Glomerular endothelial cell (primary cell): ENCODE results near the gene CAMTA1. TPM values are rescaled to one million over a fixed set of nuclear protein-coding genes. Genes with fewer than 3 reads are reported as not detected.
A peak's percentile ranks its signal among the peaks of the same experiment; 100 is the strongest.

Source experiments
- DNase-seq: peaks from one replicate; pipeline ENCODE4 v3.0.0-alpha.2; 2011; ENCODE audit warnings: low read depth, low spot score; ENCODE audit errors: extremely low read depth
- total RNA-seq: library from RNA; depleted of rRNA; stranded (reverse); fragments of >200 nt; gene quantifications from 2 replicates; pipeline ENCODE4 v1.2.3, GENCODE V29; 2015

The CAMTA1 gene
- total RNA-seq, 1 donor from 2014 or later = 111 TPM

DNA sequence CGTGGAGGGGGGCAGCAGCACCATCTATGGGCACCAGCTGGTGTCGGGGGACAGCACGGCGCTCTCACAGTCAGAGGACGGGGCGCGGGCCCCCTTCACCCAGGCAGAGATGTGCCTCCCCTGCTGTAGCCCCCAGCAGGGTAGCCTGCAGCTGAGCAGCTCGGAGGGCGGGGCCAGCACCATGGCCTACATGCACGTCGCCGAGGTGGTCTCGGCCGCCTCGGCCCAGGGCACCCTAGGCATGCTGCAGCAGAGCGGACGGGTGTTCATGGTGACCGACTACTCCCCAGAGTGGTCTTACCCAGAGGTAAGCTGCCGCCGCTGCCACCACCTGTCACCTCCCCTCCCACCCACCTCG lies 879.6 kb downstream of the CAMTA1 start:
- DNase-seq = no peak

- no peak for DNase-seq
Measured at GRCh38 chr1:7666249-7666648, 881.0 kb downstream of the CAMTA1 start.

GRCh38 chr1:7667159-7667558 lies 881.9 kb downstream of the CAMTA1 start:
- DNase-seq = no peak

GRCh38 chr1:7667625-7668218 lies 882.5 kb downstream of the CAMTA1 start:
- peak; percentile 29 for DNase-seq

DNA sequence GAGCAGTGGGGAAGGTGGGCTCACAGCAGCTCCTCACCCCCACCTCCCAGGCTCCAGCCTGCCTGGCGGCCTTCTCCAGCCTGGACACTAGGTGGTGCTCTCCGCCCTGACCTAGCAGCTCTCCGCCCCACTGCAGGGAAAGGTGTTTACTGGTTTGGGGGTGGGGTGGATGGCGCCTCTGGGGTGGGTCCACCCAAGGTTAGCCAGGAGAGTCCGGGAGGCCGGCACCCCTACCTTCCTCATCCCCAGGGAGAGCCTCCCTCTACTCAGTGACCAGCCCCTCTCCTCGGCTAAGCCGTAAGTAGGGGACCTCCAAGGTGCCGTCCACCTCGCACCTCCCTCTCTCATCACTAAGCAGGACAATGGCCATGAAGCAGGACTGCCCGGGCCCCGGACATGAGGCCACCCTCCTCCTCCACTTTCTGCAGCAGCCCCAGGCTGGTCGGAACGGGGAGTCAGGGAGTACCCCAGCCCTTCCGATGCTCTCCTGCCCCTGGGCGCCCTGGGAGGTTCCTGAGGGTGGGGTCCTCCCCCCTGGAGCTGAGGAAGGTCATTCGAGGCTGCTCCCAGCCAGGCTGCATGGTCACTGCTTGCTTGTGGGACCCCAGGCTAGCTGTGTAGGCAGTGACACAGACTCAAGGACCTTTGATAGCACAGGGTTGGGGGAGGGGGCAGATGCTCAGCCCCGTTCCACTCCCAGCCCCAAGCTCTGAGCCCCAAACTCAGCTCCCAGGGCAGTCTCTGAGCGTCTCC lies 884.5 kb downstream of the CAMTA1 start:
- no peak for DNase-seq

- no peak for DNase-seq
Measured at GRCh38 chr1:7670334-7671145, 885.3 kb downstream of the CAMTA1 start.

GRCh38 chr1:7671146-7671465 lies 885.9 kb downstream of the CAMTA1 start:
- no peak for DNase-seq

DNA sequence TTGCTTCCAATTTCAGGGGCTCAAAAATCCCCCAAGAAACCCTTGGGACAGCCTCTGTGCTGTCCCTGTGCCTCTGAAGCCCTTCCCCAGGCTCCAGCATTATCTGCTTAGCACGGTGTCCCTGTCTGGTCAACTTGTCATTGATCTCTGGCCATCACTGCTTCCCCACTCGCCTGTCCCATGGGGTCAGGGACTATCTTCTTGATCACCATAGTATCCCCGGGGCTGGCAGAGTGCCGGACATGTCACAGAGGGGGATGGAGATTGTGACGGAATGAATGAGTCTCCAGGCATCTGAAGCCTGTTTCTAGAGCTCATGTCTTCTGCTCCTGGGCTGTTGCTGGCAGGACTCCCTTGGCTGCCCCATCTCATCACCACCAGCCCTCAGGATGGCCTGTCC lies 886.4 kb downstream of the CAMTA1 start:
- DNase-seq = no peak

DNA sequence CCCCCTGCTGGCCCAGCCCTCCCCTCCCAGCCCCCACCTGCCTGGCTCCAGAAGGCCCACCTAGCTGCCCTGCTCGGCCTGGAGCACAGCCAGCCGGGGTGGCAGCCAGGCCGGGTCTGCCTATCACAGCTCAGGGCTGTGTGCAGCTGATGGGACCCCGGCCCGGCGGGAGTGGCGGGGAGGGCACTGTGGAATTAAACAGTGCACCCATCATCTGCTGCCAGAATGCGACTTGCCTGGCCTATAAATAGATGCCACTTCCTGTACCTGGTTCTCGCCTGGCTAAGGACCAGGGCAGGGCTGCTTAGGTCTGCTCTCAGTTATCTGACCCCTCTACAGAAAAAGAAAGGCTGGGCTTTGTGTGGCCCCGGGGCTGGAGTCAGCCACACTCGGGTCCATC lies 887.6 kb downstream of the CAMTA1 start:
- no peak for DNase-seq

GRCh38 chr1:7674972-7675371 lies 889.7 kb downstream of the CAMTA1 start:
- DNase-seq = no peak

DNA sequence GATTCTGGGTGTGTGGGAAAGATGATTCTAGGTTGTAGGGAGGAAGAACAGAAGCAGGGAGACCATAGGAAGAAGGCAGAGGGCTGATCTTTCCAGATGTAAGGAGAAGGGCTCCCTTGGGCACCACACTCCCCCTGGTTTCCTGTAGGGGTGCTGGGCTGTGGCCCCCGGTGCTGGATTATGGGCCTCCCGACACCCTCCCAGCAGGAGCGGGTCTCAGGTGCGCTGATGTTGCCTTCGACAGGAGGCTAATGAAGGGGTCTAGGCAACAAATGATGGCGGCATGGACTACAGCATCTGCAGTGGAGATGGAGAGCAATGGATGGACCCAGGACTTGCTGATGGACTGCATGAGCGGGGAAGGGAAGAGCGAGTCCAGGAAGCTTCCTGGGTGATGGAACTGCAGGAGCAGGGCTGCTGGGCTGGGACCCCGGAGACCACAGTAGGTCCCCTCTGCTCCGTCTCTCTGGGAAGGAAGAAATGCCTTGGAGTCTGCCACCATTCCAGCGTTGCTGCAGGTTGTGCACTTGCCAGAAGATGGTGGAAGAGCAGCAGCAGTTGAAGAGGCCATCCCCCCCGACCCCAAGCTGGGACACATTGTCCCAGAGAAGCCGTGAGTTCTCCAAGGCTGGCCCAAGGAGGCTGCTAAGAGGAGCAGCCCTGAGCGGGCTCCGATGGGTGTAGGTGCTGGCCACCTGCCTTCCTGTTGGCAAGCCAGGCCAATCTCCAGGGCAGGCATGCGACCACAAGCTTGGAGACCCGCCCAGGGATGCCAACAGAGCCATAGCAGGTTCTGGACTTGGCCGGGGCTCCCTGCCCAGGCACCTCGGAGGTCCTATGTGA lies 890.4 kb downstream of the CAMTA1 start:
- DNase-seq = no peak

DNA sequence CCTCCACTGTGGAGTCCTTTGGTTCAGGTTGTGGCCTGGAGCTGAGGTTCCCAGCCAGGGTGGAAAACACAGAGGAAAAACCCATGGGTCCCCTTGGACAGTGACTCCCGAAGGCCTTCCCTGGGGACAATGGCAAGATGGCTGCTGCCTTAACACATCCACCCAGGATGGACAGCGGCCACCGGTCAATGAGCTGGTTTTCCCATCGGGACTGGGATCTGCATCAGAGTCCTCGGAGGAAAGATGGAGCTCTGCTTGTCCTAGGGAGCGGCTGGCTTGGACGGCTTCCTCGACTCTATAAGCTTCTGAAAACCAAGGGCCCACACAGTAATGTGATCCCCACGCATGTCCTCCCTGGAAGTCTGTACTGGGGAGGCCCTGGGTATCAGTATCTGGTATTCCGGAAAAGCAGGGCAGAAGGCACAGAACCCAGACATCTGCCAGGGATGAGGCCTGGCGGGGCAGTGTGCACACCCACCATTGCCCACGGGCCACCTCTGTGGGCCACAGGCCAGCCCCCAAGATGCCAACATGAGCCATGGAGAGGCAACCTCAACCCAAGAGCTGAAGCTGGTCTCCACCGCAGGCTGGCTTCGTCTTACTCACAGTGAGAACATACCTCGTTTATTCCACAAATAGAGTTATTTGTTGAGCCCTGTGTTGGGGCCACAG lies 891.2 kb downstream of the CAMTA1 start:
- DNase-seq = no peak

DNA sequence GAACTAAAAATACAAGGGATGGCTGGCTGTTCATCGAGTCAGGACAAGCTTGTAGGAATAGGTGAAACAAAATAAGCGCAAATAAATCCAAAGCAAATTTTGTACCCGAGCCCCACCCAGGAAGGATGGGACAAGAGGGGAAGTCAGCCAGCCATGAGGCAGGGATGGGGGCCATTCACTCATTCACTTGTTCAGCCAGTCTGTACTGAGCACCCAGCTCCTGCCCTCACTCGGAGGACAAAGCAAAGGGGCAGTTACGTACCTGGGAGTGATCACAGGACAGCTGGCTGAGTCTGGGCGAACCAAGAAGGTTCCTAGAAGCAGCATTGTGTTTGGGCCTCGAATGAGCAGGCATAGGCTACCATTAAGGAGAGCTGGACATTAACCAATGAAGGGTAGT lies 891.9 kb downstream of the CAMTA1 start:
- no peak for DNase-seq

- DNase-seq = no peak
Measured at GRCh38 chr1:7677815-7678214, 892.6 kb downstream of the CAMTA1 start.

DNA sequence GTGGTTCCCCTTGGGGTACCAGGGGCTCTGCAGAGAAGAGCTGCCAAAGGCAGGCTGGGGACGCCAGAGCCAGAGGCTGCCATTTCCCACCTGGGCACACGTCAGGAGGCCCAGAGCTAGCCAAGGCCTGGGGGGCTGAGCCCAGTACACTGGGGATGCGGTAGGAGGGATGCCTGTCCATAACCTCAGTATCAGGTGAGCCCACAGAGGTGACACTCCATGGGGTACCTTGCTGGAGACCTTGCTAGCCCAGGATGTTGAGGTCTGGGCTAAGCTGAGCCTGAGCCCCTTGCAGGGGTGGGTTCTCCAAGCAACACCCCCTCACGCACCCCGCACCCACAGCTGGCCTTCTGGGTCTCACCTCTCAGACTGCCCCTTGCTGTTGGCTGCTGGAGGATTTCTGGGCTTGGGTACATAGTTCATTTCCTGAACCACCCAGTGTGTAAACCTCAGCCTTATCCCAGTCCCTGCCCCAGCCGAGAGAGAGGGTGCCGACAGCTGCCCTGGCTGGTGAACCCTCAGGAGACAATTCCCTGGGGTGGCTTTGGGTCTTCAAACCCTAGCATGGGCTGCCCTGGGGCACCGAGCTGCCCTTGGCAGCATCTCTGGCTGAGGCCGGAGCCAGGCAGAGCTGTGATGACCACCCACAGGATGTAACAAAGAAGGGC lies 893.4 kb downstream of the CAMTA1 start:
- no peak for DNase-seq

GRCh38 chr1:7679159-7679872 lies 894.1 kb downstream of the CAMTA1 start:
- DNase-seq = no peak

- DNase-seq = no peak
Measured at GRCh38 chr1:7679873-7680206, 894.6 kb downstream of the CAMTA1 start.

- no peak for DNase-seq
Measured at GRCh38 chr1:7680207-7680954, 895.1 kb downstream of the CAMTA1 start.

- DNase-seq = no peak
Measured at GRCh38 chr1:7680955-7681268, 895.7 kb downstream of the CAMTA1 start.
